A673 (cell line): ENCODE data around the gene ERF. TPM values are rescaled to one million over a fixed set of nuclear protein-coding genes. Genes with fewer than 3 reads are reported as not detected.
A peak's percentile ranks its signal among the peaks of the same experiment; 100 is the strongest.

Experiments used
- BruUV-seq: library from RNA; stranded (reverse); fragments of 400-500 nt; replicated peaks from 2 replicates; lab custom pipeline; 2021; lab: Mats Ljungman, UMichigan
- CTCF ChIA-PET: fragments of 300-600 bp; sonication (Branson Sonifier 250); formaldehyde crosslinking; loops from one replicate; lab custom pipeline; 2022; ENCODE audit warnings: antibody characterized with exemption; lab: Charles Lee
- POLR2A ChIA-PET: fragments of 300-600 bp; sonication (Branson Sonifier 250); formaldehyde crosslinking; loops from one replicate; lab custom pipeline; 2022; ENCODE audit warnings: antibody characterized with exemption; ENCODE audit not compliant: low non-redundant PET; lab: Charles Lee
- DNase-seq: peaks from one replicate; pipeline ENCODE4 v3.0.0-alpha.2; 2015; ENCODE audit warnings: low spot score
- H3K27ac ChIP-seq: fragments of 200-600 bp; sonication (generic); 2 replicates; pipeline ENCODE4 v1.5.1; 2016; ENCODE audit warnings: mixed run types, low read depth, mild to moderate bottlenecking, mixed read lengths, antibody characterized with exemption, low read length; ENCODE audit not compliant: poor library complexity, severe bottlenecking
- H3K27me3 ChIP-seq: fragments of 200-600 bp; sonication (generic); replicated peaks from 2 replicates; pipeline ENCODE4 v1.6.1; 2017; ENCODE audit warnings: mixed run types, low read depth, mild to moderate bottlenecking, mixed read lengths, antibody characterized with exemption, low read length; ENCODE audit not compliant: insufficient read depth, poor library complexity
- H3K36me3 ChIP-seq: fragments of 200-600 bp; sonication (generic); 2 replicates; pipeline ENCODE4 v1.6.1; 2016; ENCODE audit warnings: mixed run types, mild to moderate bottlenecking, mixed read lengths, antibody characterized with exemption, low read length; ENCODE audit not compliant: insufficient read depth, poor library complexity, severe bottlenecking
- H3K4me1 ChIP-seq: fragments of 200-600 bp; sonication (generic); 2 replicates; pipeline ENCODE4 v1.6.1; 2017; ENCODE audit warnings: mixed run types, mild to moderate bottlenecking, mixed read lengths, antibody characterized with exemption, low read length; ENCODE audit not compliant: insufficient read depth, poor library complexity, severe bottlenecking
- H3K4me3 ChIP-seq: fragments of 200-600 bp; sonication (generic); 2 replicates; pipeline ENCODE4 v1.5.1; 2016; ENCODE audit warnings: low read depth, mixed run types, mild to moderate bottlenecking, mixed read lengths, low read length; ENCODE audit not compliant: poor library complexity, severe bottlenecking
- H3K9me3 ChIP-seq: fragments of 200-600 bp; sonication (generic); 2 replicates; pipeline ENCODE4 v1.6.1; 2016; ENCODE audit warnings: mixed run types, low read depth, mild to moderate bottlenecking, mixed read lengths, antibody characterized with exemption, low read length; ENCODE audit not compliant: poor library complexity, severe bottlenecking
- EZH2 ChIP-seq: fragments of 200-600 bp; sonication (generic); IDR thresholded peaks from 2 replicates; pipeline ENCODE4 v1.6.1; 2017; ENCODE audit warnings: borderline replicate concordance, low read depth, mild to moderate bottlenecking, mixed read lengths, antibody characterized with exemption, low read length; ENCODE audit not compliant: poor library complexity, severe bottlenecking
- intact Hi-C: fragments of 100-400 bp; cut with micrococcal nuclease; formaldehyde crosslinking; loops from one replicate; pipeline ENCODE4 v1.10.0; 2022; ENCODE audit not compliant: unreplicated experiment
- total RNA-seq: library from RNA; stranded (reverse); gene quantifications from 2 replicates; pipeline ENCODE4 v1.2.3, GENCODE V29; 2021
- TF ChIP-seq, protein P1 (sequence below): fragments of 300-800, 200-600 bp; sonication (generic); conservative IDR thresholded peaks from 2 replicates; pipeline ENCODE4 v1.5.1; 2017; ENCODE audit warnings: low read depth, mild to moderate bottlenecking, antibody characterized with exemption, low read length, moderate library complexity, mixed read lengths

Gene ERF
- total RNA-seq, 1 experiment from 2014 or later, result 164 TPM

DNA sequence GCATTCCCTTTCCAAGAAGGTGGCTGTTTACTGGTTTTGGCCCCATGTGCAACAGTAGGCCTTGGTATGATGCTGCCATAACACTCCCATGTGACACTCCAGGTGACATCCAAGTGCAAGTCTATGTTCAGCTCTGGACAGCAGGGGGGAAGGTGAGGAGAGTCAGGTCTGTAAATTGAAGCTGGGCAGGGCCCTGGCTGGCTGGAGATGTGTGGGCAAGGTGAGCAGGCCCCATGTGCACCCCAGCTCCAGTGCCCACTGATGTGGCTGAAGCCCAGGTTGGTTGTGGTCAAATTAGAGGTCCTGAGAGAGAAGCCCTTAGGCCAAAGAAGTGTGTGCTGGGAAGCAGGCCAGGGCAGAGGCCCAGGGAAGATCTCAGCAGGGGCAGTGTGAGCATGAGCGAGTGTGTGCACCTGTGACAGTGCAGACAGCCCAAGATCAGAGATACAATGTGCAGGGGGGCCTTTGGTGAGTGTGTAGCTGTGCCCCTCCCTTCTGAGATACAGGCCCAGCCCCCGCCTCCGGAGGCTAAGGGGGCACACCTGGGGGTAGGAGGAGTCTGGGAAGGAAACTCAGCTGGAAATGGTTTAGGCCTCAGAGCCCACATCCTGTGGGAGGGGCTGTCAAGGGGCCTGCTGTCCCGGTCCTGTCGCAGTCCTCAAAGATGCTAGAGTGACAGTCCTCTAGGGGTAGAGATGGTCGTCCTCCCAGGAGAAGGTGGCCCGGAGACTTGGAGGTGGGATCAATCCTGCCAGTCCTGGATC is 56.1 kb downstream of the ERF start:
- H3K9me3 ChIP-seq, result no peaks in the 10 kb centered on the region
- no peak overlapping the region for H3K4me3 ChIP-seq
- H3K27me3 ChIP-seq, result no peaks in the 10 kb centered on the region
- ChIA-PET POLR2A (no interaction called here), CTCF (no interaction called here)
- TSS peak; percentile 57 for BruUV-seq
- H3K27ac ChIP-seq, result no peak overlapping the region
- intact Hi-C loops, result no loop called here
- H3K36me3 ChIP-seq, result peaks cover 45% of the 10 kb centered on the region
- no peak for DNase-seq
- TF ChIP-seq, protein P1, sequence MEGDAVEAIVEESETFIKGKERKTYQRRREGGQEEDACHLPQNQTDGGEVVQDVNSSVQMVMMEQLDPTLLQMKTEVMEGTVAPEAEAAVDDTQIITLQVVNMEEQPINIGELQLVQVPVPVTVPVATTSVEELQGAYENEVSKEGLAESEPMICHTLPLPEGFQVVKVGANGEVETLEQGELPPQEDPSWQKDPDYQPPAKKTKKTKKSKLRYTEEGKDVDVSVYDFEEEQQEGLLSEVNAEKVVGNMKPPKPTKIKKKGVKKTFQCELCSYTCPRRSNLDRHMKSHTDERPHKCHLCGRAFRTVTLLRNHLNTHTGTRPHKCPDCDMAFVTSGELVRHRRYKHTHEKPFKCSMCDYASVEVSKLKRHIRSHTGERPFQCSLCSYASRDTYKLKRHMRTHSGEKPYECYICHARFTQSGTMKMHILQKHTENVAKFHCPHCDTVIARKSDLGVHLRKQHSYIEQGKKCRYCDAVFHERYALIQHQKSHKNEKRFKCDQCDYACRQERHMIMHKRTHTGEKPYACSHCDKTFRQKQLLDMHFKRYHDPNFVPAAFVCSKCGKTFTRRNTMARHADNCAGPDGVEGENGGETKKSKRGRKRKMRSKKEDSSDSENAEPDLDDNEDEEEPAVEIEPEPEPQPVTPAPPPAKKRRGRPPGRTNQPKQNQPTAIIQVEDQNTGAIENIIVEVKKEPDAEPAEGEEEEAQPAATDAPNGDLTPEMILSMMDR, result no peak
- TF ChIP-seq EZH2, result no peak
- H3K4me1 ChIP-seq, result no peaks in the 10 kb centered on the region

Other genes starting within 250 kb of the ERF start
- gene GRIK5, start 184.9 kb downstream of the ERF start, total RNA-seq, result 21.2 and 24.0 TPM in 2 replicates
- gene ZNF574, start 179.0 kb downstream of the ERF start, total RNA-seq, result 24.3 and 27.5 TPM in 2 replicates
- 2.2 and 2.5 TPM in 2 replicates for gene POU2F2, start 122.7 kb downstream of the ERF start, total RNA-seq
- 32.1 and 35.2 TPM in 2 replicates for gene DEDD2, start 37.5 kb downstream of the ERF start, total RNA-seq
- gene ZNF526, start 34.8 kb downstream of the ERF start, total RNA-seq, result 17.4 and 21.3 TPM in 2 replicates
- 67.8 and 70.1 TPM in 2 replicates for gene GSK3A, start 12.5 kb downstream of the ERF start, total RNA-seq
- gene CIC, start 14.1 kb upstream of the ERF start, total RNA-seq, result 75.8 and 80.3 TPM in 2 replicates
- gene PRR19, start 47.0 kb upstream of the ERF start, total RNA-seq, result 2.5 and 3.6 TPM in 2 replicates
- gene PAFAH1B3, start 47.5 kb upstream of the ERF start, total RNA-seq, result 151 and 166 TPM in 2 replicates
- gene TMEM145, start 58.2 kb upstream of the ERF start, total RNA-seq, result 4.9 and 5.7 TPM in 2 replicates
- 28.5 and 33.6 TPM in 2 replicates for gene MEGF8, start 70.5 kb upstream of the ERF start, total RNA-seq
- not detected in 2 replicates for gene CNFN, start 135.2 kb upstream of the ERF start, total RNA-seq
- gene LIPE, start 172.3 kb upstream of the ERF start, total RNA-seq, result 6.8 and 7.6 TPM in 2 replicates
- not detected in 2 replicates for gene CXCL17, start 187.8 kb upstream of the ERF start, total RNA-seq